Left ventricle myocardium inferior (tissue), 1 donor: Measurements from ENCODE around the gene PRF1. TPM values are rescaled to one million over a fixed set of nuclear protein-coding genes. Genes with fewer than 3 reads are reported as not detected.

Experiments
- DNase-seq: peaks from one replicate; pipeline ENCODE4 v3.0.0-alpha.2; 2020
- H3K27ac ChIP-seq: fragments of 200-600 bp; replicated peaks from 2 replicates; pipeline ENCODE4 v1.8.0; 2021
- H3K27me3 ChIP-seq: fragments of 200-600 bp; 2 replicates; pipeline ENCODE4 v1.8.0; 2021; ENCODE audit warnings: low read depth
- H3K36me3 ChIP-seq: fragments of 200-600 bp; 2 replicates; pipeline ENCODE4 v1.8.0; 2021
- H3K4me1 ChIP-seq: fragments of 200-600 bp; 2 replicates; pipeline ENCODE4 v1.8.0; 2021
- H3K4me3 ChIP-seq: fragments of 200-600 bp; 2 replicates; pipeline ENCODE4 v1.8.0; 2021; ENCODE audit warnings: mild to moderate bottlenecking, moderate library complexity
- H3K9me3 ChIP-seq: fragments of 200-600 bp; replicated peaks from 2 replicates; pipeline ENCODE4 v1.8.0; 2021
- CTCF ChIP-seq: fragments of 200-600 bp; IDR thresholded peaks from 2 replicates; pipeline ENCODE4 v1.8.0; 2021; ENCODE audit warnings: antibody characterized with exemption, mild to moderate bottlenecking, borderline replicate concordance
- intact Hi-C: fragments of 100-400 bp; cut with micrococcal nuclease; formaldehyde crosslinking; loops from one replicate; pipeline ENCODE4 v1.11.0; 2022
- total RNA-seq: library from RNA; stranded (reverse); fragmentation: NEBNext Ultra II Directional; extraction: Animal tissue kit (Norgen Biotek cat#: 25700); gene quantifications from one replicate; pipeline ENCODE4 v1.2.1, GENCODE V29; 2021
- donor health status: DM: no; HTN: yes; CAD: no; lungs with severe emphysema.

Gene PRF1
- total RNA-seq, 1 donor from 2014 or later, result 2.6 TPM

- Histone ChIP-seq H3K9me3 (no peaks in the 10 kb centered on the region), H3K36me3 (no peaks in the 10 kb centered on the region), H3K27ac (peak overlapping the region; percentile 87), H3K27me3 (no peaks in the 10 kb centered on the region), H3K4me3 (no peak overlapping the region), H3K4me1 (peaks cover 39% of the 10 kb centered on the region)
- no peak for DNase-seq
- TF ChIP-seq CTCF, result no peak
- intact Hi-C loops, result no loop called here
Observed at GRCh38 chr10:70590655-70591416, 11.7 kb downstream of the PRF1 start.

- no peak overlapping the region for H3K4me3 ChIP-seq
- H3K27ac ChIP-seq, result peak overlapping the region; percentile 87
- TF ChIP-seq CTCF, result no peak
- H3K9me3 ChIP-seq, result no peaks in the 10 kb centered on the region
- intact Hi-C loops, result no loop called here
- no peaks in the 10 kb centered on the region for H3K36me3 ChIP-seq
- peaks cover 47% of the 10 kb centered on the region for H3K4me1 ChIP-seq
- H3K27me3 ChIP-seq, result no peaks in the 10 kb centered on the region
- DNase-seq, result peak; percentile 67
Observed at GRCh38 chr10:70589762-70590654, 12.5 kb downstream of the PRF1 start.

GRCh38 chr10:70588859-70589570 lies 13.5 kb downstream of the PRF1 start:
- Histone ChIP-seq H3K27ac (peak overlapping the region; percentile 87), H3K9me3 (no peaks in the 10 kb centered on the region), H3K4me1 (peaks cover 57% of the 10 kb centered on the region), H3K36me3 (no peaks in the 10 kb centered on the region), H3K4me3 (no peak overlapping the region), H3K27me3 (no peaks in the 10 kb centered on the region)
- intact Hi-C loops, result no loop called here
- no peak for TF ChIP-seq CTCF
- DNase-seq, result no peak

- H3K4me3 ChIP-seq, result no peak overlapping the region
- H3K36me3 ChIP-seq, result no peaks in the 10 kb centered on the region
- H3K27ac ChIP-seq, result peak overlapping the region; percentile 87
- H3K27me3 ChIP-seq, result no peaks in the 10 kb centered on the region
- no peak for DNase-seq
- no peak for TF ChIP-seq CTCF
- H3K9me3 ChIP-seq, result no peaks in the 10 kb centered on the region
- peaks cover 64% of the 10 kb centered on the region for H3K4me1 ChIP-seq
- intact Hi-C loops, result no loop called here
Observed at GRCh38 chr10:70588255-70588654, 14.3 kb downstream of the PRF1 start.

- peaks cover 68% of the 10 kb centered on the region for H3K4me1 ChIP-seq
- no peaks in the 10 kb centered on the region for H3K36me3 ChIP-seq
- H3K27me3 ChIP-seq, result no peaks in the 10 kb centered on the region
- H3K9me3 ChIP-seq, result no peaks in the 10 kb centered on the region
- no peak overlapping the region for H3K27ac ChIP-seq
- H3K4me3 ChIP-seq, result no peak overlapping the region
- TF ChIP-seq CTCF, result no peak
- intact Hi-C loops, result no loop called here
- no peak for DNase-seq
Observed at GRCh38 chr10:70587045-70587658, 15.4 kb downstream of the PRF1 start.
